ENCODE results near the gene LYSMD3. TPM values are rescaled to one million over a fixed set of nuclear protein-coding genes. Genes with fewer than 3 reads are reported as not detected.
"Not testable (repeated sequence)": the region's sequence is repeated elsewhere in the genome, so short reads cannot be mapped to it uniquely, and the experiment has no call there.

Gene LYSMD3
- 19.8 TPM for total RNA-seq
- long read RNA-seq, full-length matches to known transcripts, result 25 of 27 reads
- long read RNA-seq, partial matches to known transcripts, result 0 of 27 reads
- long read RNA-seq, other reads (novel, unspliced or antisense), result 2 of 27 reads

DNA sequence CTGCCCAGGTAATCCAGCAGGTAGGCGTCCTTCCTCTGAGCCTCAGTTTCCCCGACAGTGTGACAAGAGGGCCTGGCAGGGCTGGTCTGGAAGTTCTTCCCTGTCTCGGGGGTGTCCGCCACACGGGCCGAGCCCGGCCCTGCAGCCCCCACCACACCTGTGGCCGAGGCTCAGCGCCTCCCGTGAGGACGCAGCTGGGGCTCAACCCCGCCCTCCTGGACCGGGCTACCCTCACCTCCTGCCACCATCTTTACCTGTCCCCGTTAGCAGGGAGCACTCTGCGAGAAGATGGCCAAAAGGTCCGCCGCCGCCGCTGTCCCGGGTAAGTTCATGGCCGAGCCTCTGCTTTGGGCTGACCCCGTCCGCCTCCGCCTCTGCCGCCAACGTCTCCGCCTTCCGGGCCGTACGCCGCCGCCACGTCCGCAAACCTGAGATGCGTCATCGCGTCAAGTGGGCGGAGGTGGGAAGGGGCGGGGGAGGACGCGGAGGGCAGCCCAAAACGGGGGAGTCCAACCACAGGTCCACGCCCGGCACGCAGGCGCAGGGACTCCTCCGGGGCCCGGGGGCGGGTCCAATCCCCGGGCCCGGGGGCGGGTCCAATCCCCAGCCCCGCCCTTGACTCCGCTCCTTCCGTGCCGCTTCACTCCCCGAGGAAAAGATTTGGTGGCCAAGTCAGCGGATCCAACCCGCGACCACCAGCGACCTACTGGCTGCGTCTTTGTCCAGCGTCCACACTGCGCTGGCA lies at the start of gene LYSMD3:
TSS of gene LYSMD3 (minus strand) at position 391 of the 745 bp plus-strand sequence. CDS start 4,295 bp downstream, outside the sequence.
- ATAC-seq (peak; percentile 100), DNase-seq (peak; percentile 99)
- intact Hi-C loops (cut with micrococcal nuclease), result no loop called here

DNA sequence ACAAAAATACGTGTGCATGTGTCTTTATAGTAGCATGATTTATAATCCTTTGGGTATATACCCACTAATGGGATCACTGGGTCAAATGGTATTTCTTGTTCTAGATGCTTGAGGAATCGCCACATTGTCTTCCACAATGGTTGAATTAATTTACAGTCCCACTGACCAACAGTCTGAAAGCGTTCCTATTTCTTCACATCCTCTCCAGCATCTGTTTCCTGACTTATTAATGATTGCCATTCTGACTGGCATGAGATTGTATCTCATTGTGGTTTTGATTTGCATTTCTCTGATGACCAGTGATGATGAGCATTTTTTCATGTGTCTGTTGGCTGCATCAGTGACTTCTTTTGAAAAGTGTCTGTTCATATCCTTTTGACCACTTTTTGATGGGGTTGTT lies 47.2 kb upstream of the LYSMD3 start:
- DNase-seq; ATAC-seq; intact Hi-C loops (cut with micrococcal nuclease): not testable (repeated sequence)

DNA sequence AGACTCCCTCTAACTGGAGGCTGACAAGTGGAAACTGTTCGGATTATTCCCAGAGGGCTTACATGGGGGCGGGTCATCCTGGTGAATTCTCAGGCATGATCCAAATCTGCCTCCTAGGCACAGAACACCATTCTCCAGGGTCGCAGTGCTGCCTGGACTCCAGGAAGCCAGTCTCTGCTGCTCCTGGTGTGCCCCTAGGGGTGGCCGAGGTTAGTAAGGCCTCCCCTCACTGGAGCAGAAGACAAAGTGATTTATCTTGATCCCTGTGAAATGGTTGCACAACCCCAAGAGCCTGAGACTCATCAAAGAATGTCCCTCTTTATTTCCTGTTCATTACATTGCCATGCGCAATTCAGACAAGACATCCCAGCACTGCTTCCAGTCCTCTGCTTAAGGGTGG lies 46.3 kb upstream of the LYSMD3 start:
- ATAC-seq (no peak), DNase-seq (no peak)
- intact Hi-C loops (cut with micrococcal nuclease), result no loop called here

DNA sequence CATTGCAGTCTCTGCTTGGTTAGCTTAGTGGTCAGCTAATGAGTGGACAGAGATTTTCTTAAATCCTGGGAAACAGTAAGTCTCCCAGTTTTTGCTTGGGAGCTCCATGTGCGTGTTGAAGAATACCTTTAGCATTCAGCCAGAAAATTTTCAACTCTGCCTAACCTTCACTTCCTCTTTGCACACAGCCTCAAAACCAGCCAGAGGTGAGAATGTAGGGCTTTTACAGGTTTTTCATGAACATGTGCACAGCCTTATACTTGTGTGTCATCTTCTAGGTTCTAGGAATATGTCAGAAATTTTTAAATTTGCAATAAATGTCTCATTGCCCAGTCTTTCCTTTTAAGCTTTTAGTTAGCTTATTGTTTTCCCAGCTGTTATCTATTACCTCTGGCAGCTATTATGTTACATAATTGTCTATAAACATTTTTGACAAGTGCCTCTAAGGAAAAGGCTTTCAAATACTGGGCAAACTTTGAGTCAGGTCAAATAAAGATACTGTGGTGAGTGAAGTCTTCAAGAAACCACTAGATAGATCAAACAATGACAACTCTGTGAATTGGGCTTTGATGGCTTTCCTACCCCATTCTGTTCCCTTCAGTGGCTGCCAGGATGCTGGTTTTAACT lies 41.9 kb upstream of the LYSMD3 start:
- intact Hi-C loops (cut with micrococcal nuclease), result no loop called here
- ATAC-seq (no peak), DNase-seq (no peak)

DNA sequence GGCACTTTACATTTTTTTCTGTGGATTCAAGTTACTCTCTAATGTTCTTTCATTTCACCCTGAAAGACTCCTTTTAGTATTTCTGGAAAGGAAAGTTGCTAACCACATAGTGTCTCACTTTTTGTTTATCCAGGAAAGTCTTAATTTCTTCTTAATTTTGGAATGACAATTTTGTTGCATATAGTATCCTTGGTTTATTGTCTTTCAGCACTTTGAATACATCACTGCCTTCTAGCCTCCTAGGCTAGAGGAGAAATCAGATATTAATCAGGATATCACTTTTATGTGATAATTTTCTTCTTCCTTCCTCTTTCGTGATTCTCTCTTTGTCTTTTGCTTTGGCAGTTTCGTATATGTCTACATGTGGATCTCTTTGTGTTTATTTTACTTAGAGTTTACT lies 40.6 kb upstream of the LYSMD3 start:
- intact Hi-C loops (cut with micrococcal nuclease), result no loop called here
- DNase-seq, result no peak
- ATAC-seq, result no peak

DNA sequence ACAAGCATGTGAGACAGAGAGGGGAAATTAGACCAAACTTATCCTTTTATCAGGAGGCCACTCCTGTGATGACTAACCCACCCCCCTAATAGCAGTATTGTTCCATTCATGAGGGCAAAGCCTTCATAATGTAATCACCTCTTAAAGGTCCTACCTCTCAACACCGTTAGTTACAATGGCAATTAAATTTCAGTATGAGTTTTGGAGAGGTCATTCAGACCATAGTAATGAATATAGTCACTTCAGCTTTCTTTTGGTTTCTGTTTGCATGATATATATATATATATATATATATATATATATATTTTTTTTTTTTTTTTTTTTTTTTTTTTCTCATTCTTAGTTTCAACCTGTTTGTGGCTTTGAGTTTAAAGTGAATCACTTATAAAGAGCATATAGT lies 39.7 kb upstream of the LYSMD3 start:
- ATAC-seq, result no peak
- DNase-seq, result no peak
- intact Hi-C loops (cut with micrococcal nuclease), result no loop called here

DNA sequence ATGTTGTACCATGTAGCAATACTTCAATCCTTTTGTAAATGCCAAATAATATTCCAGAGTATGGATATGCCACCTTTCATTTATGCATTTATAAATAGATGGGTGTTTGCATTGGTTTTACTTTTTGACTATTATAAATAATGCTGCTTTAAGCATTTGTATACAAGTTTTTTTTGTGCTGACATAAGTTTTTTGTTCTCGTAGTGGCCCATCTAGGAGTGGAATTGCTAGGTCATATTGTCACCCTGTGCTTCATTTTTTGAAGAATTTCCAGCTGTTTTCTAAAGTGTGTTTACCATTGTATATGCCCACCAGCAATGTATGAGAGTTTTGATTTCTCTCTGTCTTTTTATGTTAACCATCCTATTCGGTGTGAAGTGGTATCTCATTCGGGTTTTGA lies 36.1 kb upstream of the LYSMD3 start:
- DNase-seq (no peak), ATAC-seq (no peak)
- intact Hi-C loops (cut with micrococcal nuclease), result no loop called here

DNA sequence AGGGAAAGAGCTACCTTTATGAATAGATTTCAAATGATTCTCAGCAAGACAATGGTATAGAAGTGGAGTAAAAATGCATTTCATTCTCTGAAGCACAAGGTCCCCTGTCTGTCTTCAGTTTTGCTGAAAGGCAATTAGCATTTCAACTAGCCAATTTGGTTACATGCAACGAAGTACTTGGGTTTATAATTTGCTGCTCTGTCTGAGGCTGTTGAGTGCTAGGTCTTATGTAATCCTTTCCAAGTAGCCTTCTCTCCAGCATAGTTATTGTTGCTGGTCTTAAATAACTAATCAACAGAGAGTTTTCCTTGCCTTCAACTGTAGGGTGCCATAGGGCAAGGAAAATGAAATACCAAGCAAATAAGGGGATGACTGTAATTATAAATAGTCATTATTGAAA lies 33.7 kb upstream of the LYSMD3 start:
- ATAC-seq, result no peak
- no peak for DNase-seq
- intact Hi-C loops (cut with micrococcal nuclease), result no loop called here

DNA sequence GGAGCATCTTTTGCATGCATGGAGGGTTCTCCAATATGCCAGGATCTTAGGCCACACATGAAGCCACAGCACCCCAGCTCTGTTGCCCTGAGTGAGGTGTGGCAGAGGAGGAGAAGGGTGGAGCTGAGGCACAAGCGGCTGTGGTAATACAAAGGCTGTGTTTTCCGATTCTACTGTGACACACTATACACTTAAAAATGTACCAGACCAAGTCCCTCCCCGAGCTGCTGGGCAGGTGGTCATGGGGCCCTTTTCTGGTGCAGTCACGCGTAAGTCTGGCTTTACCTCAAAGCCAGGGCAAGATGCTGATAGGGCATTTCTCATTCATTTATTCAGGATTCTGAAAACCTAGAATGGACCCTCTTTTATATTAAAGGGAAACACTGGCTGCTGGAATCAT lies 33.0 kb upstream of the LYSMD3 start:
- intact Hi-C loops (cut with micrococcal nuclease), result no loop called here
- no peak for ATAC-seq
- no peak for DNase-seq

DNA sequence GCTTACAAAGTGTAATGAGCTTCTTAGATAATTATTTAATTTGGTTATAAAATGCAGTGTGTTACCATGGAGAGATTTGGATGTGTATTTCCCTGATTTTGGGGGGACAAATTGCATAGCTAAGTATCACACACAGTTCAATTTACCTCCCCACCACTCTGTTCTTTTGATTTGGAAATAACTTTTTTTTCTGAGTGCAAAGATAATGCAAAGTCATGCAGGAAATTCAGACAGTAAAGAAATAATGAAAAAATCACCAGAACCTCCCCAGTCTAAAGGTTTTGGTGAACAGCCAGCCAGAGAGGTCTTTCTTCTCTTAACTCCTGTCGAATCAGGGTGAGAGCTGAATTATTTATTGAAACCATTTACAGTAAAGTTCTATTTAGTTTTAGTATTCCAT lies 32.4 kb upstream of the LYSMD3 start:
- ATAC-seq (no peak), DNase-seq (no peak)
- intact Hi-C loops (cut with micrococcal nuclease), result no loop called here

DNA sequence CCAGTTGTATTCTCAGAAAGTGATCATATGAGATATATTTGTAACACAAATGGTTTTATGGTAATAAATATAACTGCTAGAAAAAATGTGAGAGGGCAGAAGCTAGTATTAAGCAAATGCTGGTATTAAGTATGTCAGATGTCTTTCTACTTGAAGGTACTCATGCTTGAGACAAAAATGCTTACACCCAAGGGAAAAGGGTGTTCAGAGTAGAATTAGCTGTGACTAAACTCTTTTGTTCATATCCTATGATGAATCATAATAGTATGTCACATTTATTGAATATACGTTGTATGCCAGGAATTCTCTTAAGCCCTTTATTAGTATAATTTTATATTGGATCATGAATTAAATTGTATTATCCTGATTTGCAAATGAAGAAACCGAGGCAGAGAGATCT lies 31.4 kb upstream of the LYSMD3 start:
- intact Hi-C loops (cut with micrococcal nuclease), result no loop called here
- DNase-seq (no peak), ATAC-seq (no peak)

DNA sequence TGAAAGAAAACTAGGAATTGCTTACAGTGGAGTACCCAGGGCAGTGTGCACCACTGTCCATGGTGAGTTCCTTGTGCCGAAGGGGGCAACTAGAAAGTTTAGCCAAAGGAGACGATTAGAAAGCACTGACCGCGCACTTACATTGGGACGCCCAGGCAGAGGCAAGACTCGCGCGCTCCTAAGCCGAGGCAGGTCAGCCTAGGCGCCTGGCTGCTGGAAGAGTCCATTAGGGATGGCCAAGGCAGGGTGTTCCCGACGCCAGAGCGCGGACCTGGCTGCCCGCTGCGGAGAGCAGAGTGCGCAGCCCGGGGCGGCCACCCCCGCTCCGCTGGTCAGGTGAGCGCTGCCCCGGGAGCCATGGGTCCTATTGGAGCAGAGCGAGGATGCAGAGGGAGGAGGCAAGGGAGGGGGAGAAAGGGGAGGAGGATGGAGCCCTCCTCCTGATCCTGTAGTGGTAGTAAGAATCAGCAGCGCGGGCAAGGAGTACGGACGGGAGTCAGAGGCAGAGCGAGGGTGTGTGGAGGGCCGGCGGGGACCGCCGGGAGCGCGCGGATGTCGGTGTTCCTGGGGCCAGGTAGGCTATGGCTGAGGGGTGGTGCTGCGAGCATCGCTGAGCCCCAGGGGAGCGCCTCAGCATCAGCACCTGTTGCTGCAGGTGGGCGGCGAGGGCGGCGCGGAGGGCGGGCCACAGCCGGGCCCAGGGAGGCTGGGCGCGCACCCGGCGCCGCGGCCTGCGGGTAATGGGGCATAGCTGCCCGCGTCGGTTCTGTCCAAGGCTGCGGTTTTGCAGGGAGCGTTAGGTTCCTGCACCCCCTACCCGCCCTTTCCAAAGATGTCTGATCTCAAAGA lies 29.2 kb upstream of the LYSMD3 start, which contains the start of gene ADGRV1:
TSS of gene ADGRV1 (plus strand) at position 454 of the 849 bp plus-strand sequence. CDS start at position 553, 99 bp downstream.
- intact Hi-C loops (cut with micrococcal nuclease), result no loop called here
- ATAC-seq, result peak; percentile 94
- peak; percentile 44 for DNase-seq

DNA sequence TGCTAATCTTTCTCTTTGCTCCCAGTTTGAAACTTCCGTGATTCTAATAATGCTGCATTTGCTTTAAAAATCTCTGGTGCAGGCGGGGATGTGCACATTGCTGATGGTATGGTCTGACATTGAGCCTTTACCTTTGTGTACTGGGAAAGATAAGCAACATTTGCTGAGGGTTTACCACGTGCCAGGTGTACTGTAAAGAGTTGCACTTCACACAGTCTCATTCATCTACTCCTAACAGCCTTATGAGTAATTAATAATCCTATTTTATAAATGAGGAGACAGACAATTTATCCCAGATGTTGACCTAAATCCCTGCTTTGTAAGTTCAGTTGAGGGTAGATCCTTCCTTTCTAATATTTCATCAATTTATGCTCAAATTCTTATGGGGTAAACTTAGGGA lies 28.5 kb upstream of the LYSMD3 start:
- ATAC-seq (no peak), DNase-seq (no peak)
- intact Hi-C loops (cut with micrococcal nuclease), result no loop called here

DNA sequence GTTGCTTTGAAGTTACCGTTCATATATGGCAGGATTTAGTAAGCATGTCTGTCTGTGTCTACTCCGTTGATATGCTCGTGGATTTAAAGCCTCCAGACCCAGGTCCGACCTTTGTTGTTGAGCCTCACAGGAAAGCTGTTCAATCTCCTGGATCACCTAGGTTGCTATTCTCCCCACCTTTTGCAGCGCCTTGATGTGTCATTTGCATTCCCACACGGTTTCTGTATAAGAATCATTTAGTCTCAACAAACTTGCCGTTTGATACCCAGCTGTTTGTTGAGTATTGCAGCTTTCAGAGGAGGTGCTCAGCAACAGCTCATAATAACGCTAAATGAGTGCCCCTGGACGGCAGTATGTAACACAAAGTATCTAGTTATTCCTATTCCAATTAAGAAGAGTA lies 28.0 kb upstream of the LYSMD3 start:
- no peak for DNase-seq

DNA sequence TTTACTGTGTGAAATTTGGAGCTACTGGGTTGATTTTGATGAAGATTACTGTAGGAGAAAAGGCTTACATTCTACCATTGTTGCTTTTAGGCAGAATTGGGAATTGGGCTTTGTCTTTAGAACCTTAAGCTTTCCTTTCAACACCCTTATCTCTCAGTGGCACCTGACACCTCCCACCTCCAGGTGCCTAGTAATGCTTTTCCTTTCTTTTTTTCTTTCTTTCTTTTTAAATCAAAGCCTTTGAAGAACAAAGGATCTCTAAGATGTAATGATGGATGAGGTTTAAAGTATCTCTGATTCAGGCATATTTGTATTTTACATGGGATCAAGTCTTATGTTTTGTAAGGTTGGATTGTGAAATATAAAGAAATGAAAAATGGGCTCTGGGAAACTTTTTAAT lies 26.3 kb upstream of the LYSMD3 start:
- no peak for ATAC-seq
- intact Hi-C loops (cut with micrococcal nuclease), result no loop called here
- no peak for DNase-seq

More for the DNA sequence above, 28.0 kb upstream of the LYSMD3 start:
- intact Hi-C loops (cut with micrococcal nuclease), result no loop called here
- no peak for ATAC-seq

DNA sequence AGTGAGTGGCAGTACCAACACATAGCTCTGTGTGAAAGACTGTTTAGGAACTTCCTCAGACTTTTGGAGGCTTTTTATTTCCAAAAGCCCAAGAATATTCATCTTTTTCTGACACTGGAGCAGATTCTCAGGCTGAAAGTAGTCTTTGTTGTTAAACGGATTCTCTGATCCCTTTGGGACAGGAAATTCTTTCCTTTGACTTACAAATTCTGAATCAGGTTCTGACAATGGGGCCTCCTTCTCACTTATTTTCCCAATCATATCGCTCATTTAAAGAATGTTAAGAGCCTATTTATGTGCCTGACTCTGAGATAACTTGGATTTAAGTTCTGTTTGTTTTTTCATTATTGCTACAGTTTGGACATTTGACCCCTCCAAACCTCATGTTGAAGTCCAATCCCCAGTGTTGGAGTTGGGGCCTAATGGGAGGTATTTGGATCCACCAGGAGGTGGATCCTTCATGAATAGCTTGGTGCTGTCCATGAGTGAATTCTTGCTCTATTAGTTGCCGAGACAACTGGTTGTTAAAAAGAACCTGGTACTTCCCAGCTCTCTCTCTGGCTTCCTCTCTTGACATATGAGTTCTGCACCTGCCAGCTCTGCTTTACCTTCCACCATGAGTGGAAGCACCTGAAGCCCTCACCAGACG lies 25.1 kb upstream of the LYSMD3 start:
- no peak for DNase-seq
- ATAC-seq, result no peak
- intact Hi-C loops (cut with micrococcal nuclease), result no loop called here

DNA sequence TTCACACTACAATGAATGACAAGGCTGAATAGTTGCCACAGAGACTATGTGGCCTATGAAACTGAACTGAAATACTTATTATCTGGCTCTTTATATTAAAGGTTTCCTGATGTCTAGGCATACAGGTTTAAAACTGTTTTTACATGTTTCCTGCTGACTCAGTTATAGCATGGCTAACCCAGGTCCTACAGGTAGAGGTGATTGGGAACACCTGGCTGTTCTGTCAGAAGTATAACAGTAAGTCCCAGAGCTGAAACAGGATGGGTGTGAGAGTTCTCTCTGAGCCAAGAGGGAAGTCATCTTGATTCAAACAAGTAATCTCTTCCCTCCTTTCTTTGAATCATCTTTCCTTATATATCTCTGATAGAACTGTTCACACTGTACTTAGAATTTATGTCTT lies 24.3 kb upstream of the LYSMD3 start:
- intact Hi-C loops (cut with micrococcal nuclease), result no loop called here

DNA sequence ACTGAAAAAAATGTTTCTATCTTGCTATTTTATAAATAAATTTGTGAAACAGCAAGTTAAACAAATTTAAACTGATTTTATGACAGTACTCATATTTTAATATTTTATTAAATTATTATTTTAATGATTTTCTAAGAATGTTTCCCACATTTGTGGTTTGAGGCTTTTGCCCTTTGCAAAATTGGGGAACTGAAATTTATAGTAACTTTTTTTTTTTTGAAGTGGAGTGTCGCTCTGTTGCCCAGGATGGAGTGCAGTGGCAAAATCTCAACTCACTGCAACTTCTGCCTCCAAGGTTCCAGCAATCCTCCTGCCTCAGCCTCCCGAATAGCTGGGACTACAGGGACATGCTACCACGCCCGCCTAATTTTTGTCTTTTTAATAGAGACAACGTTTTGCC lies 22.0 kb upstream of the LYSMD3 start:
- intact Hi-C loops (cut with micrococcal nuclease), result no loop called here
- ATAC-seq (no peak), DNase-seq (no peak)

More for the DNA sequence above, 24.3 kb upstream of the LYSMD3 start:
- ATAC-seq (no peak), DNase-seq (no peak)

DNA sequence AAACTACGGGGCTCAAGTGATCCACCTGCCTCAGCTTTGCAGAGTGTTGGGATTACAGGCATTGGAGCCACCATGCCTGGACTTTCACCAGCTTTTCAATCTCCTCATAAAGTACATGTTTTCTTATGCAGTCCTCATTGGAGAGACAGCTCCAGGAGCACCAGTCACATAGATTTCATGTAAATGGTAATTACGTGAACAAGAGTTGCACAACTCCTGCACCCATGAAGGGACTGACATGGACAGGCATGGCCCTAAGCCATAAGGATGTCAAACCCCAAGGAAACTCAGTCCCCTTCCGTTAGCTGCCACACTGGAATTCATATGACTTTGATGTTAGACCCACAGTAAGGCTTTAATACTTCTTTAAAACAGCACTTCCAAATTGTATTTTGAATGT lies 21.6 kb upstream of the LYSMD3 start:
- DNase-seq (no peak), ATAC-seq (no peak)
- intact Hi-C loops (cut with micrococcal nuclease), result no loop called here
